Measurements from ENCODE around the gene CALML4. TPM values are rescaled to one million over a fixed set of nuclear protein-coding genes. Genes with fewer than 3 reads are reported as not detected.
A peak's percentile ranks its signal among the peaks of the same experiment; 100 is the strongest.

CALML4 gene
- total RNA-seq, 1 donor from 2014 or later: 0.91 TPM

DNA sequence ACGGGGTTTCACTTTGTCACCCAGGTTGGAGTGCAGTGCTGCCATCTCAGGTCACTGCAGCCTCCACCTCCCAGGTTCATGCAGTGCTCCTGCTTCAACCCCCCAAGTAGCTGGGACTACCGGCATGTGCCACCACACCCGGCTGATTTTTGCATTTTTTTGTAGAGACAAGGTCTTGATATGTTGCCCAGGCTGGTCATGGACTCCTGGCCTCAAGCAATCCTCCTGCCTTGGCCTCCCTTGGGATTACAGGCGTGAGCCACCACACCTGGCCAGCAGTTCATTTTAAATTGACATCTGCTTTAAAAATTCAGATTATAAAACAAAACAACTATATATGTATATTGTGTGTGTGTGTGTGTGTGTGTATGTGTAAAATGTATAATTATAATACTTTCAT, 38.3 kb downstream of the CALML4 start:
- peaks cover 7% of the 10 kb centered on the region for H3K36me3 Mint-ChIP-seq (ENCODE audit: low read depth, unreplicated experiment)
- FAIRE-seq: no peak

DNA sequence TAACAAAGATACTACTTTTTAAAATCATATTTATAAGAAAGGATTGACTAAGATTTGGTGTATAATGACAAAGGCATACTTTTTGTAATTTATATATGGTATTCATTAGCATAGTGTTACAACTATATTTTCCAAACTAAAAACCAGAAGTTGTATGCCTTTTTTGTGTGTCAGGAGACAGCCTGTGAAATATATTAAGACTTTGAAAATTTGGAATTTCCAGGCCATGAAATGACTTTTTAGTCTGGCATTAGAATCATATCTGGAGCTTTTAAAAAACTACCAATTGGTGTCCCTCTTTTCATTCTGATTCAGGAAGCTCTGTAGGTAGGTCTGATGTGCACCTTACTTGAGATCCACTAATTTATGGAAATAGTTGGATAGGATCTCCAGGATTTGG, 41.9 kb downstream of the CALML4 start:
- Histone ChIP-seq H3K36me3 (ENCODE audit: insufficient read depth, low read length) (peaks cover 3% of the 10 kb centered on the region), H4K20me1 (ENCODE audit: insufficient read depth, low read length) (no peaks in the 10 kb centered on the region), H3K4me2 (ENCODE audit: low read length) (no peak overlapping the region), H3K79me2 (ENCODE audit: insufficient read depth, low read length) (no peaks in the 10 kb centered on the region), H3K9me3 (ENCODE audit: insufficient read depth, low read depth, low read length) (no peaks in the 10 kb centered on the region), H3K9ac (ENCODE audit: low read length) (no peak overlapping the region), H3K4me3 (ENCODE audit: insufficient read depth, low read depth, low read length) (no peak overlapping the region), H3K4me1 (ENCODE audit: insufficient read depth, low read length) (no peaks in the 10 kb centered on the region), H2AFZ (ENCODE audit: low read depth, low read length) (no peak overlapping the region), H3K27ac (ENCODE audit: low read depth, low read length) (no peak overlapping the region), H3K27me3 (ENCODE audit: insufficient read depth, low read length) (no peaks in the 10 kb centered on the region)
- Mint-ChIP-seq H3K27me3 (ENCODE audit: low read depth, unreplicated experiment) (no peaks in the 10 kb centered on the region), H3K36me3 (ENCODE audit: low read depth, unreplicated experiment) (peaks cover 17% of the 10 kb centered on the region), H3K4me1 (ENCODE audit: low read depth, unreplicated experiment) (no peaks in the 10 kb centered on the region), H3K4me3 (ENCODE audit: unreplicated experiment) (no peak overlapping the region), H3K27ac (ENCODE audit: unreplicated experiment) (no peak overlapping the region), H3K9me3 (ENCODE audit: unreplicated experiment) (no peaks in the 10 kb centered on the region)
- TF ChIP-seq, protein P1, sequence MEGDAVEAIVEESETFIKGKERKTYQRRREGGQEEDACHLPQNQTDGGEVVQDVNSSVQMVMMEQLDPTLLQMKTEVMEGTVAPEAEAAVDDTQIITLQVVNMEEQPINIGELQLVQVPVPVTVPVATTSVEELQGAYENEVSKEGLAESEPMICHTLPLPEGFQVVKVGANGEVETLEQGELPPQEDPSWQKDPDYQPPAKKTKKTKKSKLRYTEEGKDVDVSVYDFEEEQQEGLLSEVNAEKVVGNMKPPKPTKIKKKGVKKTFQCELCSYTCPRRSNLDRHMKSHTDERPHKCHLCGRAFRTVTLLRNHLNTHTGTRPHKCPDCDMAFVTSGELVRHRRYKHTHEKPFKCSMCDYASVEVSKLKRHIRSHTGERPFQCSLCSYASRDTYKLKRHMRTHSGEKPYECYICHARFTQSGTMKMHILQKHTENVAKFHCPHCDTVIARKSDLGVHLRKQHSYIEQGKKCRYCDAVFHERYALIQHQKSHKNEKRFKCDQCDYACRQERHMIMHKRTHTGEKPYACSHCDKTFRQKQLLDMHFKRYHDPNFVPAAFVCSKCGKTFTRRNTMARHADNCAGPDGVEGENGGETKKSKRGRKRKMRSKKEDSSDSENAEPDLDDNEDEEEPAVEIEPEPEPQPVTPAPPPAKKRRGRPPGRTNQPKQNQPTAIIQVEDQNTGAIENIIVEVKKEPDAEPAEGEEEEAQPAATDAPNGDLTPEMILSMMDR (IDR thresholded peaks at IDR 0.05; ENCODE audit: insufficient read depth, low read depth, low read length): no peak
- no peak for TF ChIP-seq EZH2 (IDR thresholded peaks at IDR 0.05; ENCODE audit: insufficient read depth, low read length)
- FAIRE-seq (no peak), DNase-seq (ENCODE audit: low read depth) (no peak)

More for the DNA sequence above, 38.3 kb downstream of the CALML4 start:
- H3K27me3 ChIP-seq (ENCODE audit: insufficient read depth, low read length): no peaks in the 10 kb centered on the region
- no peaks in the 10 kb centered on the region for H3K9me3 Mint-ChIP-seq (ENCODE audit: unreplicated experiment)
- no peaks in the 10 kb centered on the region for H3K27me3 Mint-ChIP-seq (ENCODE audit: low read depth, unreplicated experiment)
- H3K9ac ChIP-seq (ENCODE audit: low read length): no peak overlapping the region
- H3K79me2 ChIP-seq (ENCODE audit: insufficient read depth, low read length): no peaks in the 10 kb centered on the region
- no peaks in the 10 kb centered on the region for H3K4me1 Mint-ChIP-seq (ENCODE audit: low read depth, unreplicated experiment)
- no peak overlapping the region for H3K4me3 Mint-ChIP-seq (ENCODE audit: unreplicated experiment)
- no peak overlapping the region for H3K4me3 ChIP-seq (ENCODE audit: insufficient read depth, low read depth, low read length)
- no peaks in the 10 kb centered on the region for H3K4me1 ChIP-seq (ENCODE audit: insufficient read depth, low read length)
- H3K36me3 ChIP-seq (ENCODE audit: insufficient read depth, low read length): no peaks in the 10 kb centered on the region
- no peak overlapping the region for H2AFZ ChIP-seq (ENCODE audit: low read depth, low read length)
- H4K20me1 ChIP-seq (ENCODE audit: insufficient read depth, low read length): no peaks in the 10 kb centered on the region
- H3K27ac ChIP-seq (ENCODE audit: low read depth, low read length): no peak overlapping the region
- no peak overlapping the region for H3K4me2 ChIP-seq (ENCODE audit: low read length)
- TF ChIP-seq EZH2 (IDR thresholded peaks at IDR 0.05; ENCODE audit: insufficient read depth, low read length): no peak
- TF ChIP-seq, protein P1 (IDR thresholded peaks at IDR 0.05; ENCODE audit: insufficient read depth, low read depth, low read length): no peak
- DNase-seq (ENCODE audit: low read depth): no peak
- no peak overlapping the region for H3K27ac Mint-ChIP-seq (ENCODE audit: unreplicated experiment)
- no peaks in the 10 kb centered on the region for H3K9me3 ChIP-seq (ENCODE audit: insufficient read depth, low read depth, low read length)

DNA sequence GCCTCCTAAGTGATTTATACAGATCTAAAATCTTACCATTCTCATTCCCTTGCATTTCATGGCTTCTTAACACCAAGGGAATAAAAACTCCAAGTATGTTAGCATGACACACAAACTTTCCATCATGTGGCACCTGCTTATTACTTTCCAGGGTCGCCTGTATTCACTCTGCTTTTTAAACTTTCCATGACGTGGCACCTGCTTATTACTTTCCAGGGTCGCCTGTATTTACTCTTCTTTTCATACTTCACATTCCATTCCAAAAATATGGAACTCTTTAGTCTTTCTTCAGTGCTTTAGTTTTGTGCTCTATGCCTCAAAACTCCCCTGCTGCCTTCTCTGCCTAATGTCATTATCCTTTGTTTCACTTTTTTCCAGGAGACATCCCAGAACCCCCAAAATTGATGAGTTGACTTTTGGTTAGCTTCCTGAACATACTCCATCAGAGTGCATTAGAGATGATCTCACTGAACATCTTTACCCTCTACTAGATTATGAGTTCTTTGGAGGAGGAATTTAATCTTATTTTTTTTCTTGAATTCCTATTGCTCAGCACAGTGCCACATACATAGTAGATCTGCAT, 47.0 kb downstream of the CALML4 start:
- H3K4me3 ChIP-seq (ENCODE audit: insufficient read depth, low read depth, low read length): no peak overlapping the region
- H2AFZ ChIP-seq (ENCODE audit: low read depth, low read length): no peak overlapping the region
- H3K36me3 Mint-ChIP-seq (ENCODE audit: low read depth, unreplicated experiment): peaks cover 17% of the 10 kb centered on the region
- H3K4me2 ChIP-seq (ENCODE audit: low read length): no peak overlapping the region
- H3K4me3 Mint-ChIP-seq (ENCODE audit: unreplicated experiment): no peak overlapping the region
- no peaks in the 10 kb centered on the region for H3K9me3 ChIP-seq (ENCODE audit: insufficient read depth, low read depth, low read length)
- H3K36me3 ChIP-seq (ENCODE audit: insufficient read depth, low read length): peaks cover 3% of the 10 kb centered on the region
- no peaks in the 10 kb centered on the region for H3K9me3 Mint-ChIP-seq (ENCODE audit: unreplicated experiment)
- peaks cover 8% of the 10 kb centered on the region for H4K20me1 ChIP-seq (ENCODE audit: insufficient read depth, low read length)
- no peaks in the 10 kb centered on the region for H3K27me3 Mint-ChIP-seq (ENCODE audit: low read depth, unreplicated experiment)
- no peak for FAIRE-seq
- no peak overlapping the region for H3K27ac Mint-ChIP-seq (ENCODE audit: unreplicated experiment)
- no peaks in the 10 kb centered on the region for H3K79me2 ChIP-seq (ENCODE audit: insufficient read depth, low read length)
- H3K9ac ChIP-seq (ENCODE audit: low read length): no peak overlapping the region
- TF ChIP-seq EZH2 (IDR thresholded peaks at IDR 0.05; ENCODE audit: insufficient read depth, low read length): no peak
- TF ChIP-seq, protein P1 (IDR thresholded peaks at IDR 0.05; ENCODE audit: insufficient read depth, low read depth, low read length): no peak
- H3K4me1 Mint-ChIP-seq (ENCODE audit: low read depth, unreplicated experiment): no peaks in the 10 kb centered on the region
- H3K27ac ChIP-seq (ENCODE audit: low read depth, low read length): no peak overlapping the region
- H3K4me1 ChIP-seq (ENCODE audit: insufficient read depth, low read length): no peaks in the 10 kb centered on the region
- DNase-seq (ENCODE audit: low read depth): peak; percentile 7
- no peaks in the 10 kb centered on the region for H3K27me3 ChIP-seq (ENCODE audit: insufficient read depth, low read length)
